GM12878 (cell line): Measurements from ENCODE around the gene RGS6. TPM values are rescaled to one million over a fixed set of nuclear protein-coding genes. Genes with fewer than 3 reads are reported as not detected.

Source experiments
- DPF2 ChIP-seq: fragments of 450-650 bp; IDR thresholded peaks from 2 replicates; pipeline ENCODE4 v1.6.1; 2017; ENCODE audit warnings: mild to moderate bottlenecking
- FOXM1 ChIP-seq: IDR thresholded peaks from 2 replicates; pipeline ENCODE4 v1.6.1; 2012; ENCODE audit warnings: low read depth, mild to moderate bottlenecking, inconsistent platforms, low read length, moderate library complexity
- GABPA ChIP-seq: IDR thresholded peaks from 2 replicates; pipeline ENCODE4 v1.6.1; 2014; ENCODE audit warnings: antibody characterized with exemption, low read depth, mild to moderate bottlenecking, inconsistent platforms
- IKZF1 ChIP-seq: fragments of 450-650 bp; conservative IDR thresholded peaks from 2 replicates; pipeline ENCODE4 v1.6.1; 2017; ENCODE audit warnings: antibody characterized with exemption, mild to moderate bottlenecking
- MEF2A ChIP-seq: IDR thresholded peaks from 2 replicates; pipeline ENCODE4 v1.6.1; 2011; ENCODE audit warnings: low read depth, mild to moderate bottlenecking, low read length, moderate library complexity; ENCODE audit not compliant: insufficient read depth
- NBN ChIP-seq: fragments of 450-650 bp; IDR thresholded peaks from 2 replicates; pipeline ENCODE4 v1.6.1; 2016
- NR2F1 ChIP-seq: fragments of 450-650 bp; conservative IDR thresholded peaks from 2 replicates; pipeline ENCODE4 v1.6.1; 2017; ENCODE audit warnings: mild to moderate bottlenecking
- PKNOX1 ChIP-seq: fragments of 450-650 bp; IDR thresholded peaks from 2 replicates; pipeline ENCODE4 v1.6.1; 2016; ENCODE audit warnings: mild to moderate bottlenecking
- RELA ChIP-seq: fragments of 450-650 bp; IDR thresholded peaks from 2 replicates; pipeline ENCODE4 v1.8.0; 2014; ENCODE audit warnings: borderline replicate concordance; ENCODE audit not compliant: partially characterized antibody
- SMARCA5 ChIP-seq: fragments of 450-650 bp; IDR thresholded peaks from 2 replicates; pipeline ENCODE4 v1.6.1; 2017; ENCODE audit warnings: mild to moderate bottlenecking
- SREBF1 ChIP-seq: IDR thresholded peaks from 2 replicates; pipeline ENCODE4 v1.6.1; 2012; ENCODE audit warnings: mild to moderate bottlenecking, low read length
- TCF7 ChIP-seq: IDR thresholded peaks from 2 replicates; pipeline ENCODE4 v1.6.1; 2014; ENCODE audit warnings: antibody characterized with exemption, borderline replicate concordance
- ZNF217 ChIP-seq: fragments of 450-650 bp; IDR thresholded peaks from 2 replicates; pipeline ENCODE4 v1.6.1; 2017; ENCODE audit warnings: antibody characterized with exemption, mild to moderate bottlenecking
- ZNF622 ChIP-seq: fragments of 450-650 bp; IDR thresholded peaks from 2 replicates; pipeline ENCODE4 v1.6.1; 2017; ENCODE audit warnings: mild to moderate bottlenecking, inconsistent platforms
- polyA plus RNA-seq, 11 experiments: library from polyadenylated mRNA; depleted of rRNA in 4 of 11; unstranded in 6 of 11; stranded (reverse) in 5 of 11; fragments of >200 nt; fragmentation: Nextera tagmentation in 4 of 11; fragmentation: Illumina TruSeq in 1 of 11; extraction: Ambion mirVana in 4 of 11; extraction: Trizol in 1 of 11; gene quantifications; 1 replicate in 1 of 11; 2 replicates in 10 of 11; pipeline versions ENCODE4 v1.2.1 to v1.2.3, GENCODE V29; 2011 to 2016; ENCODE audit warnings: inconsistent platforms in 2 of 11, missing spikeins in 2 of 11, low read depth in 1 of 11
- total RNA-seq, 4 experiments: library from RNA; depleted of rRNA in 3 of 4; stranded (reverse); fragments of >200 nt in 3 of 4; fragmentation: Illumina TruSeq in 1 of 4; extraction: Trizol in 1 of 4; gene quantifications; 2 replicates each; pipeline versions ENCODE4 v1.2.1 to v1.2.3, GENCODE V29; 2013 to 2021
- TF ChIP-seq, protein P1 (sequence below): IDR thresholded peaks from 2 replicates; pipeline ENCODE4 v1.6.1; 2012; ENCODE audit warnings: low read depth, low read length, improper control_type of control experiment
- TF ChIP-seq, protein P2 (sequence below): fragments of 450-650 bp; IDR thresholded peaks from 2 replicates; pipeline ENCODE4 v1.6.1; 2017; ENCODE audit warnings: antibody characterized with exemption, mild to moderate bottlenecking, moderate library complexity
- TF ChIP-seq, protein P3 (sequence below): fragments of 450-650 bp; IDR thresholded peaks from 2 replicates; pipeline ENCODE4 v1.6.1; 2017; ENCODE audit warnings: mild to moderate bottlenecking, low read depth, inconsistent platforms; ENCODE audit not compliant: poor library complexity, severe bottlenecking
- TF ChIP-seq, protein P4 (sequence below): IDR thresholded peaks from 2 replicates; pipeline ENCODE4 v1.6.1; 2011; ENCODE audit warnings: borderline replicate concordance, low read depth, mild to moderate bottlenecking, moderate library complexity, mixed read lengths, low read length; ENCODE audit not compliant: insufficient read depth; ENCODE audit errors: extremely low read length

RGS6 gene
- total and polyA plus RNA-seq, 10 of the 15 experiments (the other 5 are each of a cell fraction or from before 2014, with no cell fraction given), result 3.9 to 18.1 (median 12.4) TPM

DNA sequence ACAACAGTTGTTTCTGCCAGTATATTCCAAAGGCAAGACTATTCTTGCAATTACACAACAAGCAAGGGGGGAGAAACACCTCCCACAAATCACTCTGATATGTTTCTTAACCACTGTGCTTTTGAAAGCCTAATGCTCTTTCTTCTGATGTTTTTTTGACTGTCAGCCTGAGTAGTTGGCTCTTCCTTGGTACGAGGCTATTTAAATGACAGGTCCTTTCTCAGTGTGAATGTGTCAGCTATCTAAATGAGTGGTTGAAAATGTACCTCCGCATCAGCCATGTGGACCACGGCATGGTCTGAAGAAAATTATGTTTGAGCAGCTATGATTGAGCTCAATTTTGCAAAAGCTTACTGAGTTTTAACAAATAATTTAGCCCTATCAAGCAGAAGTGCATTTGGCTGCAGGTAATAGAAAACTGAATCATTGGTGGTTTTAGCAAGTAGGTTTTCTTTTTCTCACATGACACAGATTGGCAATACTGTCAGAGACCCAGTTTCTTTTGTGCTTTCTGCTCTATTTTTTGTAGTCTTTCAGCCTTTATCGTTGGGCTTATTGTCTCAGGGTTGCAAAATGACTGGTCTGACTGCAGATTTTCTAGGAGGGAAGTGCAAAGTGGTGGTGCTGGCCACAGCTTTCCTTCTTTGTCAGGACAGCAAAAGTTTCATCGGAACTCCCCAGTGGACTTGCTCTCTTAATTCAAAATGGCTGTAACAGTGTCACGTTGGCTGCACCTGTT lies 162.8 kb downstream of the RGS6 start (continued):
- TF ChIP-seq, protein P1, sequence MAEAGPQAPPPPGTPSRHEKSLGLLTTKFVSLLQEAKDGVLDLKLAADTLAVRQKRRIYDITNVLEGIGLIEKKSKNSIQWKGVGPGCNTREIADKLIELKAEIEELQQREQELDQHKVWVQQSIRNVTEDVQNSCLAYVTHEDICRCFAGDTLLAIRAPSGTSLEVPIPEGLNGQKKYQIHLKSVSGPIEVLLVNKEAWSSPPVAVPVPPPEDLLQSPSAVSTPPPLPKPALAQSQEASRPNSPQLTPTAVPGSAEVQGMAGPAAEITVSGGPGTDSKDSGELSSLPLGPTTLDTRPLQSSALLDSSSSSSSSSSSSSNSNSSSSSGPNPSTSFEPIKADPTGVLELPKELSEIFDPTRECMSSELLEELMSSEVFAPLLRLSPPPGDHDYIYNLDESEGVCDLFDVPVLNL, result no peak
- TF ChIP-seq, protein P2, sequence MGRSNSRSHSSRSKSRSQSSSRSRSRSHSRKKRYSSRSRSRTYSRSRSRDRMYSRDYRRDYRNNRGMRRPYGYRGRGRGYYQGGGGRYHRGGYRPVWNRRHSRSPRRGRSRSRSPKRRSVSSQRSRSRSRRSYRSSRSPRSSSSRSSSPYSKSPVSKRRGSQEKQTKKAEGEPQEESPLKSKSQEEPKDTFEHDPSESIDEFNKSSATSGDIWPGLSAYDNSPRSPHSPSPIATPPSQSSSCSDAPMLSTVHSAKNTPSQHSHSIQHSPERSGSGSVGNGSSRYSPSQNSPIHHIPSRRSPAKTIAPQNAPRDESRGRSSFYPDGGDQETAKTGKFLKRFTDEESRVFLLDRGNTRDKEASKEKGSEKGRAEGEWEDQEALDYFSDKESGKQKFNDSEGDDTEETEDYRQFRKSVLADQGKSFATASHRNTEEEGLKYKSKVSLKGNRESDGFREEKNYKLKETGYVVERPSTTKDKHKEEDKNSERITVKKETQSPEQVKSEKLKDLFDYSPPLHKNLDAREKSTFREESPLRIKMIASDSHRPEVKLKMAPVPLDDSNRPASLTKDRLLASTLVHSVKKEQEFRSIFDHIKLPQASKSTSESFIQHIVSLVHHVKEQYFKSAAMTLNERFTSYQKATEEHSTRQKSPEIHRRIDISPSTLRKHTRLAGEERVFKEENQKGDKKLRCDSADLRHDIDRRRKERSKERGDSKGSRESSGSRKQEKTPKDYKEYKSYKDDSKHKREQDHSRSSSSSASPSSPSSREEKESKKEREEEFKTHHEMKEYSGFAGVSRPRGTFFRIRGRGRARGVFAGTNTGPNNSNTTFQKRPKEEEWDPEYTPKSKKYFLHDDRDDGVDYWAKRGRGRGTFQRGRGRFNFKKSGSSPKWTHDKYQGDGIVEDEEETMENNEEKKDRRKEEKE, result no peak
- TF ChIP-seq NBN, result peak; percentile 71
- TF ChIP-seq GABPA, result 0 out of 2 replicates have a peak, but pooled peaks have one; percentile 4
- TF ChIP-seq PKNOX1, result peak; percentile 84
- 0 out of 2 replicates have a peak, but pooled peaks have one; percentile 26 for TF ChIP-seq NR2F1
- TF ChIP-seq, protein P3, sequence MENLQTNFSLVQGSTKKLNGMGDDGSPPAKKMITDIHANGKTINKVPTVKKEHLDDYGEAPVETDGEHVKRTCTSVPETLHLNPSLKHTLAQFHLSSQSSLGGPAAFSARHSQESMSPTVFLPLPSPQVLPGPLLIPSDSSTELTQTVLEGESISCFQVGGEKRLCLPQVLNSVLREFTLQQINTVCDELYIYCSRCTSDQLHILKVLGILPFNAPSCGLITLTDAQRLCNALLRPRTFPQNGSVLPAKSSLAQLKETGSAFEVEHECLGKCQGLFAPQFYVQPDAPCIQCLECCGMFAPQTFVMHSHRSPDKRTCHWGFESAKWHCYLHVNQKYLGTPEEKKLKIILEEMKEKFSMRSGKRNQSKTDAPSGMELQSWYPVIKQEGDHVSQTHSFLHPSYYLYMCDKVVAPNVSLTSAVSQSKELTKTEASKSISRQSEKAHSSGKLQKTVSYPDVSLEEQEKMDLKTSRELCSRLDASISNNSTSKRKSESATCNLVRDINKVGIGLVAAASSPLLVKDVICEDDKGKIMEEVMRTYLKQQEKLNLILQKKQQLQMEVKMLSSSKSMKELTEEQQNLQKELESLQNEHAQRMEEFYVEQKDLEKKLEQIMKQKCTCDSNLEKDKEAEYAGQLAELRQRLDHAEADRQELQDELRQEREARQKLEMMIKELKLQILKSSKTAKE, result peak; percentile 40
- peak; percentile 57; the same call in 1 of the 2 replicates for TF ChIP-seq TCF7
- TF ChIP-seq ZNF217, result peak; percentile 70; the same call in 1 of the 2 replicates
- TF ChIP-seq, protein P4, sequence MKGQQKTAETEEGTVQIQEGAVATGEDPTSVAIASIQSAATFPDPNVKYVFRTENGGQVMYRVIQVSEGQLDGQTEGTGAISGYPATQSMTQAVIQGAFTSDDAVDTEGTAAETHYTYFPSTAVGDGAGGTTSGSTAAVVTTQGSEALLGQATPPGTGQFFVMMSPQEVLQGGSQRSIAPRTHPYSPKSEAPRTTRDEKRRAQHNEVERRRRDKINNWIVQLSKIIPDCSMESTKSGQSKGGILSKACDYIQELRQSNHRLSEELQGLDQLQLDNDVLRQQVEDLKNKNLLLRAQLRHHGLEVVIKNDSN, result no peak
- peak; percentile 63; the same call in 1 of the 2 replicates for TF ChIP-seq IKZF1
- TF ChIP-seq ZNF622, result no peak
- no peak for TF ChIP-seq SREBF1
- TF ChIP-seq FOXM1, result peak; percentile 84; the same call in 1 of the 2 replicates
- peak; percentile 30; the same call in 1 of the 2 replicates for TF ChIP-seq MEF2A
- TF ChIP-seq RELA, result no peak
- TF ChIP-seq SMARCA5, result peak; percentile 74; the same call in 1 of the 2 replicates
- peak; percentile 63; the same call in 1 of the 2 replicates for TF ChIP-seq DPF2
